ENCODE data around the gene SLC22A5. TPM values are rescaled to one million over a fixed set of nuclear protein-coding genes. Genes with fewer than 3 reads are reported as not detected.

SLC22A5 gene
- total and polyA plus RNA-seq, 2 of the 8 experiments (the other 6 are each of a cell fraction or from before 2014, with no cell fraction given), result 4.0 to 9.0 TPM

GRCh38 chr5:132372127-132372526 lies 2.6 kb downstream of the SLC22A5 start:
- Histone ChIP-seq H3K9me3 (ENCODE audit: insufficient read depth in 2 of 2, low read depth in 1 of 2, low read length in 1 of 2) (no peaks in the 10 kb centered on the region), H3K4me2 (ENCODE audit: insufficient read depth in 1 of 2, low read depth in 2 of 2, low read length in 2 of 2) (no peak overlapping the region), H4K5ac (ENCODE audit: insufficient read length, low read depth, low read length) (no peak overlapping the region), H3K79me2 (ENCODE audit: control insufficient read depth in 1 of 2, insufficient read depth in 2 of 2, low read length in 2 of 2) (no peaks in the 10 kb centered on the region), H3K36me3 (ENCODE audit: control insufficient read depth in 2 of 4, insufficient read depth in 4 of 4, low read length in 3 of 4) (no peaks in the 10 kb centered on the region), H4K91ac (replicated peaks; ENCODE audit: insufficient read length, low read length) (no peak overlapping the region), H3K4ac (replicated peaks; ENCODE audit: insufficient read length, low read depth, low read length) (no peak overlapping the region), H2BK15ac (ENCODE audit: low read length) (no peak overlapping the region), H4K20me1 (replicated peaks in 1 of 2; ENCODE audit: control insufficient read depth in 1 of 2, insufficient read depth in 2 of 2, low read length in 2 of 2) (no peaks in the 10 kb centered on the region), H3K27ac (ENCODE audit: low read depth, low read length) (no peak overlapping the region), H3K79me1 (ENCODE audit: low read depth, low read length) (no peaks in the 10 kb centered on the region), H2AFZ (ENCODE audit: low read length) (no peak overlapping the region), H2BK5ac (ENCODE audit: low read depth, low read length) (no peak overlapping the region), H3K23me2 (ENCODE audit: low read depth, low read length) (peaks cover 12% of the 10 kb centered on the region; the same call in 1 of the 2 replicates), H3K18ac (ENCODE audit: extremely low read depth, low read length) (no peak overlapping the region), H3K56ac (replicated peaks; ENCODE audit: insufficient read length, low read depth, low read length) (no peak overlapping the region), H3K9ac (replicated peaks in 1 of 4; ENCODE audit: extremely low read depth in 1 of 4, low read depth in 3 of 4, low read length in 3 of 4) (no peak overlapping the region), H3K14ac (ENCODE audit: insufficient read length) (no peak overlapping the region), H3K23ac (ENCODE audit: insufficient read length) (no peak overlapping the region), H3K4me1 (replicated peaks in 1 of 4; ENCODE audit: control insufficient read depth in 3 of 4, insufficient read depth in 4 of 4, low read length in 3 of 4) (peaks cover 0 to 4% (median 2%) of the 10 kb centered on the region in 4 experiments; a peak in 2 of 7 replicates), H2BK20ac (ENCODE audit: low read length) (no peak overlapping the region), H3K4me3 (ENCODE audit: extremely low read depth in 1 of 4, insufficient read depth in 2 of 4, low read depth in 3 of 4, low read length in 4 of 4) (no peak overlapping the region), H2AK5ac (ENCODE audit: low read depth, low read length) (no peak overlapping the region), H2BK120ac (replicated peaks; ENCODE audit: low read depth, low read length) (no peak overlapping the region), H4K8ac (ENCODE audit: extremely low read depth, insufficient read depth, low read length) (no peak overlapping the region), H3K27me3 (replicated peaks in 1 of 4; ENCODE audit: control insufficient read depth in 3 of 4, extremely low read depth in 1 of 4, insufficient read depth in 3 of 4, low read length in 3 of 4) (peaks cover 0 to 18% (median 8%) of the 10 kb centered on the region in 4 experiments; a peak in 5 of 7 replicates), H2BK12ac (ENCODE audit: low read depth, low read length) (no peak overlapping the region)
- ChIA-PET POLR2A (ENCODE audit: partially characterized antibody) (interaction anchor here (0.8 kb wide), 1 partner anchor 11 kb away, joined by 3 read pairs; no protein-coding TSS in a partner anchor), CTCF (ENCODE audit: partially characterized antibody) (interaction anchor here (0.7 to 2.0 kb wide), 8 partner anchors 9 to 307 kb away, joined by 3 to 7 read pairs (median 3); no protein-coding TSS in a partner anchor)
- 100% methylated on average over 2 of the region's 2 CpGs; no CpG with 5 or more reads in 1 of the 2 experiments for WGBS, 2 experiments (ENCODE audit: extremely low coverage in 1 of 2, insufficient coverage in 1 of 2, insufficient read length in 1 of 2, insufficient replicate concordance in 2 of 2, low coverage in 1 of 2, low lambda C conversion rate in 2 of 2, missing lambda C conversion rate in 1 of 2)
- DNase-seq (ENCODE audit: low read depth in 1 of 2, low spot score in 2 of 2), result no peak
- no peak for FAIRE-seq
- TF ChIP-seq TEAD4 (IDR thresholded peaks at IDR 0.05; ENCODE audit: low read depth, low read length) (no peak), CREB1 (IDR thresholded peaks at IDR 0.05) (no peak), NRF1 (IDR thresholded peaks at IDR 0.05; ENCODE audit: low read depth, low read length) (no peak), POU5F1 (IDR thresholded peaks at IDR 0.05; ENCODE audit: low read depth, low read length) (no peak), CTCF (IDR thresholded peaks at IDR 0.05; ENCODE audit: control extremely low read depth in 1 of 3, insufficient read depth in 1 of 3, low read depth in 1 of 3, low read length in 3 of 3) (no peak), JUN (IDR thresholded peaks at IDR 0.05; ENCODE audit: low read depth, low read length) (no peak), GTF2F1 (IDR thresholded peaks at IDR 0.05; ENCODE audit: borderline replicate concordance, low read depth, low read length) (no peak), SRF (IDR thresholded peaks at IDR 0.05; ENCODE audit: low read depth, low read length) (no peak), EP300 (IDR thresholded peaks at IDR 0.05; ENCODE audit: borderline replicate concordance in 1 of 2, low read depth in 2 of 2, low read length in 2 of 2) (no peak), MAFK (IDR thresholded peaks at IDR 0.05; ENCODE audit: low read depth, low read length) (no peak), NANOG (IDR thresholded peaks at IDR 0.05; ENCODE audit: insufficient read depth, low read depth, low read length, poor library complexity, severe bottlenecking) (no peak)

All from H1 (cell line).